ENCODE results near the gene RHOJ.
A peak's percentile ranks its signal among the peaks of the same experiment; 100 is the strongest.
"Not testable (repeated sequence)": the region's sequence is repeated elsewhere in the genome, so short reads cannot be mapped to it uniquely, and the experiment has no call there.

RHOJ gene

GRCh38 chr14:63300854-63301253 is 96.6 kb downstream of the RHOJ start:
- DNase-seq, result no peak

DNA sequence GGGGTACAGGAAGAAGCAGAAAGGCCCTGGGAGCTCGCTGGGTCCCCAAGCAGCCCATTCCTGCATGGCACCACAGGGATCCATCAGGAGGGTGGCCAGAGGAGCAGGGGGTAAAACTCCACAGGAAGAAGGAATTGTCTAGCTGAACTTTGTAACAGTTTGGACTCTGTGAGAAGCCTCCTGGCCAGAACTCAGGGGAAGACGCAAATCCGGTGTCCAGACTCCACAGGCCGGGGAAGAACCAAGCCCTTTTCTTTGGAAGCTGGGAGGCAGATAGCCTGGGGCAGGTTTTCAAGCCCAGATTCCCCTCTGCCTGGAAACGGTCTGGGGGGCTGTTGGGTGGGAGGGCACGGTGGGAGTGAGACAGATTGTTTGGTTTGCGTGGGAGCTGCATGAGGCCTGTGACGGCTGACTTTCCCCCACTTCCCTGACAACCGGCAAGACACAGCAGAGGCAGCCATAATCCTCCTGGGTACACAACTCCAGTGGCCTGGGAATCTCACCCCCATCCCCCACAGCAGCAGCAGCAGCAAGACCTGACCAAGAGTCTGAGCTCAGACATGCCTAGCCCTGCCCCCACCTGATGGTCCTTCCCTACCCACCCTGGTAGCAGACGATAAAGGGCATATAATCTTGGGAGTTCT is 97.8 kb downstream of the RHOJ start:
- DNase-seq, result no peak

DNA sequence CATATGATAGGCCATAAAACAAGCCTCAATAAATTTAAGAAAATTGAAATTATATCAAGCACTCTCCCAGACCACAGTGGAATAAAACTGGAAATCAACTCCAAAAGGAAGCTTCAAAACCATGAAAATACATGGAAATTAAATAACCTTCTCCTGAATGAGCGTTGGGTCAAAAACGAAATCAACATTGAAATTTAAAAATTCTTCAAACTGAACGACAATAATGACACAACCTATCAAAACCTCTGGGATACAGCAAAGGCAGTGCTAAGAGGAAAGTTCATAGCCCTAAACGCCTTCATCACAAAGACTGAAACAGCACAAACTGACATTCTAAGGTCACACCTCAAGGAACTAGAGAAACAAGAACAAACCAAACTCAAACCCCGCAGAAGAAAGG is 100.2 kb downstream of the RHOJ start:
- DNase-seq, result not testable (repeated sequence)

- DNase-seq, result peak; percentile 26
These were observed 104.6 kb downstream of the RHOJ start for GRCh38 chr14:63308723-63309317.

- no peak for DNase-seq
These were observed 114.6 kb downstream of the RHOJ start, which contains the start of gene GPHB5 for GRCh38 chr14:63318835-63319234. Gene GPHB5, minus strand, starts transcription at chr14:63318935. Its CDS starts 1,086 bp downstream, at chr14:63317849.

- no peak for DNase-seq
These were observed 118.2 kb downstream of the RHOJ start for GRCh38 chr14:63322472-63322871.

DNA sequence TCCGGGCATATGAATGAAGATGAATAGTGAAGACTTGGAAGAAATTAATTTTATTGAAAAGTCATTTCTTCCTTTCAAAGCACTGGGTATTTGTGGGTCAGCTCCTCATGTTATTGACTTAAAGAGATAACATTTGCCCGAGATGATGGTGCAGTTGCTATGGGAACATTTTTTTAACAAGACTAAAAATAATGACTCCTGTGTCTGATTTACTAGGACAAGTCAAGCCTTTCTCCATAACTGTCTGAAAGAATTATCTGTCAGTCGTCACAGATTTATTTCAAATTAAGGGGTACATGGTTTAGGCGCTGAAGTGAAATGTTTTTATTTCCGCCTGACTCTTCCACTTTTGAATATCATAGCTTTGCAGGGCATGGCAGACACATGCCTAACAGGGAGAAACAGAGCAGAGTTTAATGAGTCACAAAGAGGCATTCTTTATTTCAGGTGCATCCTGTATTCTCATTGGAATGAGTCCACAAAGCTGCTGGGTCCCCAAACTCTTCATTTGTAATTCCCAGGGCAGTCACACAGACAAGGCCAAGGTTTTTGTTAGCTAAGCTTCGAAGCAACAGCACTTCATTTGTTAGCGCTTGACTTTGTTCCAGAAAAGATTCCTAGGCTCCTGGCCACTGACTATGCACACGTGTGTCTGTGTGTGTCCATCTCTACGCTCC is 118.8 kb downstream of the RHOJ start:
- DNase-seq, result no peak

- DNase-seq, result no peak
These were observed 122.6 kb downstream of the RHOJ start for GRCh38 chr14:63326840-63327239.

DNA sequence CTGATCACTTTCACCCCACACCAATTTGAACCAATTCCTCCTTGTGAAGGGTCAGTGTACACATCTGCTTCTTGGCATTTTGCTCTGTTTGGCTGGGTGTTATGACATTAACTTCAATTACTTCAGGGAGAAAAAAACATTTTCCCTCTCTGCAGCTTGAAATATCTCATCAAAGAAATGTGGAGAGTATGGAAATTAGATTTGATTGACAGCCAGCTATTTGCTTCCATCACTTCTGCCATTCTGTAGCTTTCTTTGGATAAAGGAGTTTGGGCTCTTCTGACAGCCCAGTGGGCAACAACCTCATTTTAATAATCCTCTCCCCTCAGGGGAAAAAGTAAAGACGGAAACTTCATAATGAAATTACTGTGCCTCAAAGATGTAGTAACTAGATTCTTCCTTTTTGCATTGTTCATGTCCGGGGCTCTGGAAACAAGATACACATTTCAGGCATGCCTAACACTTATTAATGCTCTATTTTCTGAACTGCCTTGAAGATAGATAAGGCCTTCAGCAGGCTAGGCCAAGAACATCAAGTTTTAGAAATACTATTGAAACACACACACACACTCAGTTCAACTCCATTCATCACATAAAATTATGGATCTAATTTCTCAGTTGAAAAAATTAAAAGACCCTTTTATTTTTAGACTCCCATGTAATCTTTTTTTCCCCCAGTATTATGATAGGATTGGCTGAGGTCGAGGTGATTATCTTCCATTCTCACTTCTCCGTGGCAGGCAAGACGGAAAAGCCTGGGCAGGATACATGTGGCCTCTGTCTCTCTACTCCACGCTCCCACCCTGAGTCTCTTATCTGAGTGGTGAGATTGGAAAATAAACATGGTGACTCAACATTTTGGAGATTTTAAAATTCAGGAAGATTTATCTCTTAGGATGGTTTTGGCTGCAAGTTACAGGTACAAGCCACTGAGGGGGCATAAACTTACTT is 124.8 kb downstream of the RHOJ start:
- DNase-seq, result no peak

GRCh38 chr14:63342371-63342770 is 138.1 kb downstream of the RHOJ start:
- DNase-seq, result peak; percentile 51

All from NCI-H1092 (cell line).